Ascending aorta (tissue), 2 donors: ENCODE results near the gene UBALD2. TPM values are rescaled to one million over a fixed set of nuclear protein-coding genes. Genes with fewer than 3 reads are reported as not detected.

Source experiments
- DNase-seq, 2 donors: peaks; one replicate each; pipeline ENCODE4 v3.0.0-alpha.2; 2019; ENCODE audit warnings: low spot score in 2 of 2
- H3K27ac ChIP-seq, 2 donors: fragments of 200-600 bp; sonication (generic); one replicate each; pipeline ENCODE4 v1.5.1; 2016 to 2017; ENCODE audit warnings: mild to moderate bottlenecking in 1 of 2
- H3K27me3 ChIP-seq: fragments of 200-600 bp; sonication (generic); one replicate; pipeline ENCODE4 v1.5.1; 2017
- H3K36me3 ChIP-seq, 2 donors: fragments of 200-600 bp; sonication (generic); one replicate each; pipeline ENCODE4 v1.5.1; 2016
- H3K4me1 ChIP-seq, 2 donors: fragments of 200-600 bp; sonication (generic); one replicate each; pipeline ENCODE4 v1.5.1; 2016 to 2017; ENCODE audit warnings: mild to moderate bottlenecking in 1 of 2
- H3K4me3 ChIP-seq, 2 donors: fragments of 200-600 bp; sonication (generic); one replicate each; pipeline ENCODE4 v1.5.1; 2016 to 2017; ENCODE audit warnings: mild to moderate bottlenecking in 1 of 2
- H3K9me3 ChIP-seq, 2 donors: fragments of 200-600 bp; sonication (generic); one replicate each; pipeline ENCODE4 v1.5.1; 2016
- intact Hi-C: fragments of 100-400 bp; cut with DNase I; formaldehyde crosslinking; loops from one replicate; pipeline ENCODE4 v1.15.1; 2023
- total RNA-seq: library from RNA; depleted of rRNA; stranded (reverse); fragments of >200 nt; gene quantifications from one replicate; pipeline ENCODE4 v1.1.0, GENCODE V29; 2016
- TF ChIP-seq, protein P1 (sequence below), 3 experiments: fragments of 200-600 bp in 2 of 3; fragments of 450-650 bp in 1 of 3; sonication (generic) in 2 of 3; IDR thresholded peaks; one replicate each; pipeline ENCODE4 v1.5.1; 2016 to 2019; ENCODE audit warnings: antibody characterized with exemption in 3 of 3, mild to moderate bottlenecking in 1 of 3, moderate library complexity in 1 of 3

The UBALD2 gene
- total RNA-seq, 1 donor from 2014 or later: 15.9 TPM

DNA sequence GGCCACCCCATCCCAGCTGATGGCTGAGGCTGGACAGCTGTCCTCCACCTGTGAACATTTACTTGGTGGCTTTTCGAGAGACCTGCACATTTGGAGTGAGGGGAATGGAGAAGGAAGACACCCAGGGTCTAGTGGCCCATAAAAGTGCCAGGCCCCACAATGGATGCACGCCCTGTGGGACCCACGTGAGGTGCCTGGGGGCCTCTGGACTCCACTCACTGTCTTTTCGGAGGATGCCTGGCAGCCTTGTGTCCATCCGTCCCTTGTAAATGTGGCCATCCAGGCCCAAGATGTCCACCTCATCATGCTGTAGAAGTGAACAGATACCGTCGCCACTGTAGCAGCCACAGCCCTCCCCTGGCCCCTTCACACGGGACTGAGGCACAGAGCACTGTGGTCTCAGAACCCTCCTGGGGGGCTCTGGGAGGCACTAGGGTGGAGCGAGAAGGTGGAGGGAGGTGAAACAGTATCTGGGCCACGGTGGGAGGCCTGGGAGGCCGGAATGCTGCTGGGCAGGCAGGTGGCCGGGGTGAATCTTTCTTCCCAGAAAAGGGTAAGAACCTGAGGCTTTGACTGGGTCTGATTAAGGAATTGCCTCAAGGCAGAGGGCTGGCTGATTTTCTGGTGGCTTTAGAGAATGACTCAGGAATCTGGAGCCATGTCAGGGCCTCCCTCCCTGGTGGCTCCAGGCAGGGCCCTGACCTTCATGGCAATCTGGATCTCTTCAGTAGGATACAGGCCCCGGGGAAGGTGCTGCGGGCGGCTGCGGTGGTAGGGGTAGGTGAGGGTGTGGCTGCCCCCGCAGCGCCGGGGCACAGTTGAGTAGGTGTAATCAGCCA, 11.5 kb downstream of the UBALD2 start:
- no peaks in the 10 kb centered on the region for H3K27me3 ChIP-seq
- H3K4me3 ChIP-seq: no peak overlapping the region
- DNase-seq: no peak
- TF ChIP-seq, protein P1, sequence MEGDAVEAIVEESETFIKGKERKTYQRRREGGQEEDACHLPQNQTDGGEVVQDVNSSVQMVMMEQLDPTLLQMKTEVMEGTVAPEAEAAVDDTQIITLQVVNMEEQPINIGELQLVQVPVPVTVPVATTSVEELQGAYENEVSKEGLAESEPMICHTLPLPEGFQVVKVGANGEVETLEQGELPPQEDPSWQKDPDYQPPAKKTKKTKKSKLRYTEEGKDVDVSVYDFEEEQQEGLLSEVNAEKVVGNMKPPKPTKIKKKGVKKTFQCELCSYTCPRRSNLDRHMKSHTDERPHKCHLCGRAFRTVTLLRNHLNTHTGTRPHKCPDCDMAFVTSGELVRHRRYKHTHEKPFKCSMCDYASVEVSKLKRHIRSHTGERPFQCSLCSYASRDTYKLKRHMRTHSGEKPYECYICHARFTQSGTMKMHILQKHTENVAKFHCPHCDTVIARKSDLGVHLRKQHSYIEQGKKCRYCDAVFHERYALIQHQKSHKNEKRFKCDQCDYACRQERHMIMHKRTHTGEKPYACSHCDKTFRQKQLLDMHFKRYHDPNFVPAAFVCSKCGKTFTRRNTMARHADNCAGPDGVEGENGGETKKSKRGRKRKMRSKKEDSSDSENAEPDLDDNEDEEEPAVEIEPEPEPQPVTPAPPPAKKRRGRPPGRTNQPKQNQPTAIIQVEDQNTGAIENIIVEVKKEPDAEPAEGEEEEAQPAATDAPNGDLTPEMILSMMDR (IDR thresholded peaks at IDR 0.05): no peak
- H3K9me3 ChIP-seq: no peaks in the 10 kb centered on the region
- H3K27ac ChIP-seq: no peak overlapping the region
- intact Hi-C loops: loop anchor here (5.0 to 10.0 kb wide), 2 partner anchors 34 to 372 kb away; partner anchors contain the start of genes MRPL38 and RNF157
- no peaks in the 10 kb centered on the region for H3K36me3 ChIP-seq
- peaks cover under 1 to 13% of the 10 kb centered on the region in 2 donors for H3K4me1 ChIP-seq

DNA sequence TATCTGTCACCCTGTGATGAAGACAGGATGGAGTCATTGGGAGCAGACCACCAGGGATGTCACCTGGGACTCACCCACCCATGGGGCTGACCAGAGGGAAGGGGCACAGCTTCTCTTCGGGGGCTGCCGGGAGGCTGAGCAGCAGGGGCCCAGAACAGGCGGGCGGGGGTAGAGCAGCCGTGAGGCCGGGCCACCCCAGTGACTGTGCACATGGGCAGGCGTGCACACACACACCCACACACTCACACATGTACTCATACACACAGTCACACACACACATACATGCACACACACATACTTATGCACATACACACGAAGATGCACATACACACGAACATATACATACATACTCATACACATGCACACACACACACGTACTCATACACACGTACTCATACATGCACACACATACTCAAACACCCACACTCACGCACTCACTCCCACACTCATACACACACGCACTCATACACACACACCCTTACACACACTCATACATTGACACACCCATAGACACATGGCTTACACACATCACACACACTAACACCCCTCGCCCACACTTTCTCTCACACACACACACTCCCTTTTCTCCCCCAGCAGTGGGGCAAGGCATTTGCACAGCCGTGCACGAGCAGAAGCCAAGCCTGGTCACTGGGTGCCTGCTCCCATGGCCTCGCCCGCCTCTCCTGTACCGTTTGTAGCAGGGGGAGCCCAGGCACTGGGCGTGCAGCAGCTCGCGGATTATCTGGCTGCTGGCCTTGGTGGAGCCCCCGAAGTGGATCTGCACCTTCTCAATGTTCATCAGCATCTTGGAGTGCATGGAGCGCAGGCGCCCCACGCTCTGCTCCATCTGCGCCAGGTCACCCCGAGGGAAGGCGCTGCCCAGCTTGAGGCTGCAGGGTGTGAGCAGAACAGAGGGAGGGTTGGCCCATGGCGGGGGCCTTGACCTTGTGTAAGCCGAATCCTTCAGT, 12.4 kb downstream of the UBALD2 start:
- no peaks in the 10 kb centered on the region for H3K27me3 ChIP-seq
- no peak overlapping the region for H3K4me3 ChIP-seq
- H3K9me3 ChIP-seq: no peaks in the 10 kb centered on the region
- intact Hi-C loops: loop anchor here (5.0 to 10.0 kb wide), 2 partner anchors 35 to 373 kb away; partner anchors contain the start of genes MRPL38 and RNF157
- H3K36me3 ChIP-seq: no peaks in the 10 kb centered on the region
- TF ChIP-seq, protein P1 (IDR thresholded peaks at IDR 0.05): no peak
- no peak for DNase-seq
- H3K4me1 ChIP-seq: peaks cover 0 to 4% of the 10 kb centered on the region in 2 donors
- no peak overlapping the region for H3K27ac ChIP-seq

DNA sequence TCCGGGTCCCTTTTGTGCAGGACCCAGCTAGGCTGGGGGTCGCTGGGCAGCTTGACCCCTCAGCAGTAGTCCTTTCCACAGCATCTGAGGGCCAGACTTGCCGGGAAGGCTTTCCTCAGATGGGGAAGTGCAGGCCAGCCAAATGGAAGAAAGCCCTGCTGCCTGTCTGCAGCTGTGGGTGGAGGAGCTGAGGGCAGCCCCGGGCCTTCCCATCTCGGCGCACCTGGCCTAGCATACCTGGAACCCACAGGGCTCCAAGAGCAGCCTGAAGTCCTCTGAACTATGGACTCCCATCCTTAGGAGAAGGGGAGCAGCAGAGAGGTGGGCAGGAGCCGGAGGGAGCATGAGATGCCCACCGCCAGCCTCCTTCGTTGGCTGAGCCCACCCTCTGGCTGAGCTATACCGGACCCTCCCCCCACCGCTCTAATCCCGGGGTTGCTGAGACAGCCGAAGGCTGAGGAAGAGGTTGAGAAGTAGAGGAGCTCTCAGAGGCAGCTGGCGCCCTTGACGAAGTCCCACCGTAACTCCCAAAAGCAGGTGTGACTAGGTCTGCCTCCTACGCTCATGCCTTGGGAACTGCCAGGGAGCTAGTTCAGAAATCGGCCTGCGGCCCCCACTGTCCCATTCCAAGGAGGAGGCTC, 13.2 kb downstream of the UBALD2 start:
- no peak for DNase-seq
- no peak overlapping the region for H3K4me3 ChIP-seq
- TF ChIP-seq, protein P1 (IDR thresholded peaks at IDR 0.05): no peak
- no peaks in the 10 kb centered on the region for H3K36me3 ChIP-seq
- intact Hi-C loops: loop anchor here (5.0 to 10.0 kb wide), 2 partner anchors 36 to 374 kb away; partner anchors contain the start of genes MRPL38 and RNF157
- H3K4me1 ChIP-seq: peaks cover 0 to 3% of the 10 kb centered on the region in 2 donors
- H3K27me3 ChIP-seq: no peaks in the 10 kb centered on the region
- H3K9me3 ChIP-seq: no peaks in the 10 kb centered on the region
- H3K27ac ChIP-seq: no peak overlapping the region

DNA sequence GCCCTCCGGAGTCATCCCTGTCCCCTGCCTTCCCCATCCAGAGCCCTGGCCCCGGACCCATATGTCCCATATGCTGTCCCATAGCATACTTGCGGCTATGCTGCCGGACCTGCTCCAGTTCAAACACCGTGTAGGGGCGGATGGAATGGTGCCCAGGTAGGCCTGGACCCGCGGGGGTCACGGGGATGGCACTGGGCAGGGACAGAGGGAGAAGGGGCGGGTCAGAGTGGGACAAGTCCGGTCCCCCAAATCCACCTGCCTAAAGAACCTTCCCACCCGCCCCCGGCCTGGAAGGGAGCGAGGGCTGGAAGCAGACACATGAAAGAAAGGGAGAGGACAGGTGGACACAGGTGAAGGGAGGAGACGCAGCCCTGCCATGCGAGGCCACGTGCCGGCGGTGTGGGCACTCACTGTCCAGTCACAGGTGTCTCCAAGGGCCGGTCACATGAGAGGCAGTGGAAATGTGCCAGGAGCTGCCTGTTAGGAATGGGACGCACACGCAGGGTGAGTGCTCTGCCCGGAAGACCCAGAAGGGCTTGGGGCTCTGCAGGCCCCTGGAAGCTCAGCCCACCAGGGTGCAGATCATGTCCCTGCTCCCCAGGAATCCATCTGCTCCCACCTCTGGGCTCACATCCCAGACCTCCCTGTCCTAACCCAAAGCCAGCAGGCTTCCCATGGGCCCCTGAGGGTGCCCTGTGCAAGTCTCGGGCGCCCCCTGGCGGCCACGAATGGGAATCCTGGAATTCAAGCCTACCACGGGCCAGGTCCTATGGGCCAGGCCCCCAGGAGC, 14.0 kb downstream of the UBALD2 start:
- Histone ChIP-seq H3K4me3 (no peak overlapping the region), H3K9me3 (no peaks in the 10 kb centered on the region), H3K36me3 (no peaks in the 10 kb centered on the region), H3K4me1 (peaks cover 0 to 3% of the 10 kb centered on the region in 2 donors), H3K27ac (no peak overlapping the region), H3K27me3 (no peaks in the 10 kb centered on the region)
- intact Hi-C loops: loop anchor here (1.0 to 10.0 kb wide), 3 partner anchors 37 to 374 kb away; partner anchors contain the start of genes MRPL38 and RNF157
- peak; percentile 47 to 92 for DNase-seq
- TF ChIP-seq, protein P1 (IDR thresholded peaks at IDR 0.05): peak; percentile 86 to 98 (median 93)
